NCI-H345 treated with DMSO at 0.1 percent for 48 hours (cell line): ENCODE measurements around the gene TICAM1.
A peak's percentile ranks its signal among the peaks of the same experiment; 100 is the strongest.
"Not testable (repeated sequence)": the region's sequence is repeated elsewhere in the genome, so short reads cannot be mapped to it uniquely, and the experiment has no call there.

ENCODE experiments used
- DNase-seq: peaks from one replicate; lab custom pipeline; 2025; ENCODE audit not compliant: unreplicated experiment; lab: John Stamatoyannopoulos, UW

TICAM1 gene

GRCh38 chr19:4845975-4846374 is 14.5 kb upstream of the TICAM1 start:
- DNase-seq, result not testable (repeated sequence)

- no peak for DNase-seq
Observed at GRCh38 chr19:4844348-4845179, 13.1 kb upstream of the TICAM1 start.

- no peak for DNase-seq
Observed at GRCh38 chr19:4843647-4843965, 12.1 kb upstream of the TICAM1 start.

- no peak for DNase-seq
Observed at GRCh38 chr19:4839192-4839591, 7.7 kb upstream of the TICAM1 start.

- DNase-seq, result no peak
Observed at GRCh38 chr19:4832776-4833175, 1.3 kb upstream of the TICAM1 start.

GRCh38 chr19:4831979-4832340 is 448 bp upstream of the TICAM1 start:
- not testable (repeated sequence) for DNase-seq

- no peak for DNase-seq
Observed at GRCh38 chr19:4830768-4831265, 695 bp downstream of the TICAM1 start.

GRCh38 chr19:4830332-4830731 is 1.2 kb downstream of the TICAM1 start:
- no peak for DNase-seq

GRCh38 chr19:4829001-4829712 is 2.4 kb downstream of the TICAM1 start:
- no peak for DNase-seq

- DNase-seq, result no peak
Observed at GRCh38 chr19:4823577-4823976, 7.9 kb downstream of the TICAM1 start.

- DNase-seq, result not testable (repeated sequence)
Observed at GRCh38 chr19:4822354-4822753, 9.2 kb downstream of the TICAM1 start.

- DNase-seq, result no peak
Observed at GRCh38 chr19:4821265-4821664, 10.2 kb downstream of the TICAM1 start.

- no peak for DNase-seq
Observed at GRCh38 chr19:4817467-4818277, 13.8 kb downstream of the TICAM1 start.

- DNase-seq, result no peak
Observed at GRCh38 chr19:4816950-4817278, 14.6 kb downstream of the TICAM1 start.

GRCh38 chr19:4816202-4816949 is 15.1 kb downstream of the TICAM1 start:
- no peak for DNase-seq

GRCh38 chr19:4815426-4816201 is 15.9 kb downstream of the TICAM1 start:
- DNase-seq, result peak; percentile 93

GRCh38 chr19:4814625-4815425 is 16.7 kb downstream of the TICAM1 start:
- no peak for DNase-seq

- no peak for DNase-seq
Observed at GRCh38 chr19:4811328-4812131, 20.0 kb downstream of the TICAM1 start.

- no peak for DNase-seq
Observed at GRCh38 chr19:4807188-4807587, 24.3 kb downstream of the TICAM1 start.
